GM12864 (cell line): ENCODE data around the gene SMPD3.

Source experiments
- DNase-seq: peaks from one replicate; pipeline ENCODE4 v3.0.0-alpha.2; 2011; ENCODE audit warnings: low read depth
- H3K4me3 ChIP-seq: 2 replicates; pipeline ENCODE4 v1.5.1; 2011; ENCODE audit warnings: mild to moderate bottlenecking, low read depth, low read length, control low read depth
- CTCF ChIP-seq: IDR thresholded peaks from 2 replicates; pipeline ENCODE4 v1.5.1; 2011; ENCODE audit warnings: low read depth, mild to moderate bottlenecking, moderate library complexity, low read length, control low read depth, inconsistent platforms; ENCODE audit errors: missing control alignments

SMPD3 gene

GRCh38 chr16:68490829-68491575 is 42.7 kb upstream of the SMPD3 start:
- peak; percentile 13 for DNase-seq
- H3K4me3 ChIP-seq, result no peak overlapping the region
- TF ChIP-seq CTCF, result no peak

GRCh38 chr16:68490358-68490757 is 42.0 kb upstream of the SMPD3 start:
- no peak for TF ChIP-seq CTCF

GRCh38 chr16:68488554-68488953 is 40.2 kb upstream of the SMPD3 start:
- no peak for TF ChIP-seq CTCF
- DNase-seq, result no peak
- no peak overlapping the region for H3K4me3 ChIP-seq

More at GRCh38 chr16:68490358-68490757, 42.0 kb upstream of the SMPD3 start:
- DNase-seq, result no peak
- no peak overlapping the region for H3K4me3 ChIP-seq

GRCh38 chr16:68487669-68488068 is 39.4 kb upstream of the SMPD3 start:
- H3K4me3 ChIP-seq, result no peak overlapping the region
- no peak for TF ChIP-seq CTCF
- DNase-seq, result no peak

GRCh38 chr16:68487203-68487514 is 38.9 kb upstream of the SMPD3 start:
- H3K4me3 ChIP-seq, result no peak overlapping the region
- no peak for TF ChIP-seq CTCF

GRCh38 chr16:68486502-68487202 is 38.3 kb upstream of the SMPD3 start:
- TF ChIP-seq CTCF, result no peak
- H3K4me3 ChIP-seq, result no peak overlapping the region
- DNase-seq, result no peak

More at GRCh38 chr16:68487203-68487514, 38.9 kb upstream of the SMPD3 start:
- no peak for DNase-seq

- no peak for DNase-seq
- H3K4me3 ChIP-seq, result no peak overlapping the region
- TF ChIP-seq CTCF, result no peak
These were observed 33.3 kb upstream of the SMPD3 start for GRCh38 chr16:68481636-68482035.
